CD4-positive, alpha-beta T cell treated with Interleukin-6 for 4 hours (primary cell): Measurements from ENCODE around the gene ETFA.

Source experiments
- DNase-seq: peaks from one replicate; pipeline ENCODE4 v3.0.0-alpha.2; 2020; ENCODE audit warnings: mixed read lengths

ETFA gene

GRCh38 chr15:76209523-76209922 lies 101.7 kb downstream of the ETFA start:
- DNase-seq: no peak

DNA sequence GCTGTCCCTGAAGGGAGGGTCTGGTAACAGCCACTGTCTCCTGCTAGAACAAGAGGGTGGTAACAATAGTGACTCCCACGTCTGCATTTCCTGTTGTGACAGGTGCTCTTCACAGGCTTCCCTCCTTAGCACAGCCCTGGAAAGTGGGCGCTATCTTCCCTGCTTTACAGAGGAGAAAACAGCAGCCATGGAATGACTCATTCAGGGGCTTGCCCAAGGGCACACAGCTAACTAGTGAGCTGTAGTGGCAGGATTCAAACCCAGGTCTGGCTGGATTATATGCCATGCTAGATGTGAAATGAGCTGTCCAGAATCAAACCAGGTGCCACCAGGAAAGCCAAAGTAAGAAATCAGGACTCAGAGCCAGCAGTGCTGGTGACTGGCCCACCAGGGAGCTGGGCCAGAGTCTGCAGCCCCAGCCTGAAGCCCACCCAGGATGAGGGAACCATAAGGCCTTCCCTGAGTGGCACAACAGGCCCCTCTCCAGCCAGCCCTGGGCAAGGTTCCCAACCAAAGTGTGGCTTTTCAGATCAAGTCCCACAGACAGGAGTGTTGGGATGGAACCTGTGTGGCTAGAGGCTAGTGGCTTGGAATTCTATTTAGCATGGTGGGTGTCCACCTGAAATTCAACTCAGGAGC lies 102.4 kb downstream of the ETFA start:
- DNase-seq: no peak

GRCh38 chr15:76208084-76208785 lies 103.0 kb downstream of the ETFA start:
- DNase-seq: no peak

- DNase-seq: no peak
Observed at GRCh38 chr15:76206325-76206976, 104.8 kb downstream of the ETFA start.

DNA sequence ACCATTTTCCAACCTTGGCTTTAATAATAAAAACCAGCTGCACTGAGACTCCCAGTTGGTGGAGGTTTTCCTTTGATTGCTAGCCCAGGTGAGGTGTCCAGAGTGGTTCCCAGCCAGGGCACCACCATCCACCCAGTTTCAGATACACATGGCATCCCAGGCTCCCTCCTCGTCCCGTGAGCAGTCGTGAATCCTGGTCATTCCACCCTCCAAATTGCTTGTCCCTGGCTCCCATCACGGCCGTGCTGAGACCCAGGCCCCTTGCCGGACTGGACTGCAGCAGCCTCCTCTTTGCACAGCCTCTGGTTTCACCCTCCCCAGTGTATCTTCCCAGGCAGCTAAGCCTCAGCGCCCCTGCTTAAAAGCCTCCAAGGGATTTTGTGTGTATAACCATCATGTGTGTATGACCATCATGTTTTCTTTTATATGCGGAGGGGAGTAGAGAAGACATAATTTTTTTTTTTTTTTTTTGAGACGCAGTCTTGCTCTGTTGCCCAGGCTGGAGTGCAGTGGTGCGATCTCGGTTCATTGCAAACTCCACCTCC lies 106.3 kb downstream of the ETFA start:
- no peak for DNase-seq

- no peak for DNase-seq
Observed at GRCh38 chr15:76204109-76204845, 107.0 kb downstream of the ETFA start.

DNA sequence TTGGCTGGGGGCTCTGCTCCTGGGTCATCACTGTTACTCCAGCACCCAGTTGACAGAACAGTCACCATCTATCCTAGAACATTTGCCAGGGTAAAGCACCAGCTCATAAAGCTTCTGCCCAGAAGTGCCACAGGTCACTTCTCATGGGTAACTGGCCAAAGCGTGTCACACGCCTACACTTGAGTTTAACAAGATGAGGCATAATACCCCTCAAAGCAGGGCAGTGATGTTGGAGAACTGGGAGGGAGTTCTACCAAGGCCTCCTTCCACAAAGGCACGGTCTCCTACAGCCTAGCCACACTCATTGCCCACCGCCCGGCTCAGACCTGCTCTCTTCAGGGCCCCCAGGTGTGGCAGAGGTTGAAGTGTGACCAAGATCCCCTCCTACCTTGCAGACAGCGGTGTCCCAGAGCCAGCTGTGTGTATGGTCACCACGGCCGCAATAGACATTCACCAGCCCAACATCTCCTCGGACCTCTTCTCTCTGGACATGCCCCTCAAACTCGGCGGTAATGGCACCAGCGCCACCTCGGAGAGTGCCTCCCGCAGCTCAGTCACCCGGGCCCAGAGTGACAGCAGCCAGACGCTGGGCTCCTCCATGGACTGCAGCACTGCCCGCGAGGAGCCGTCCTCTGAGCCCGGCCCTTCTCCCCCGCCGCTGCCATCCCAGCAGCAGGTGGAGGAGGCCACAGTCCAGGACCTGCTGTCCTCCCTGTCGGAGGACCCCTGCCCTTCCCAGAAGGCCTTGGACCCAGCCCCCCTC lies 107.7 kb downstream of the ETFA start:
- DNase-seq: no peak

- no peak for DNase-seq
Observed at GRCh38 chr15:76201536-76202255, 109.6 kb downstream of the ETFA start.

DNA sequence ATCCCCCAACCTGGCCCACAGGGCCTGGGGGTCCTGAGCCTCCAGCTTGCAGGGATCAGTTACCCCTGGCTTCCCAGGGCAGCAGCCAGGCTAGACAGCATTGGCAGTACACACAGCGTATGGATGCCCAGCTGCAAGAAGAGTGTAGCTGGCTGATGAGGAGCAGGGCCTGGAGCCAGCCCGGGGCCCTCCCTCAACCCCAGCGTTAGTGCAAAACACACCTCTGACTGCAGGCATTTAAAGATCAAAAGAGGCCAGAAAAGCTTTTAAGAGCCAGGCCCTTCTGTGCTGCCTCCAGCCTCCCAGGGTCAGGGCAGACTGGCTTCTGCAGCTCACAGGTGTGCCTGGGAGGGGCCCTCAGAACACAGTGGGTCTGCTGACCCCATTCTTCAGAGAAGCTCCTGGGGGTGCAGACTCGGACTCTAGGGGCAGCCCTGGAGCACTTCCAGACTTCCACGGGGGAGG lies 110.6 kb downstream of the ETFA start:
- no peak for DNase-seq

GRCh38 chr15:76200083-76200465 lies 111.2 kb downstream of the ETFA start:
- no peak for DNase-seq

- DNase-seq: no peak
Observed at GRCh38 chr15:76199106-76200082, 111.9 kb downstream of the ETFA start.

DNA sequence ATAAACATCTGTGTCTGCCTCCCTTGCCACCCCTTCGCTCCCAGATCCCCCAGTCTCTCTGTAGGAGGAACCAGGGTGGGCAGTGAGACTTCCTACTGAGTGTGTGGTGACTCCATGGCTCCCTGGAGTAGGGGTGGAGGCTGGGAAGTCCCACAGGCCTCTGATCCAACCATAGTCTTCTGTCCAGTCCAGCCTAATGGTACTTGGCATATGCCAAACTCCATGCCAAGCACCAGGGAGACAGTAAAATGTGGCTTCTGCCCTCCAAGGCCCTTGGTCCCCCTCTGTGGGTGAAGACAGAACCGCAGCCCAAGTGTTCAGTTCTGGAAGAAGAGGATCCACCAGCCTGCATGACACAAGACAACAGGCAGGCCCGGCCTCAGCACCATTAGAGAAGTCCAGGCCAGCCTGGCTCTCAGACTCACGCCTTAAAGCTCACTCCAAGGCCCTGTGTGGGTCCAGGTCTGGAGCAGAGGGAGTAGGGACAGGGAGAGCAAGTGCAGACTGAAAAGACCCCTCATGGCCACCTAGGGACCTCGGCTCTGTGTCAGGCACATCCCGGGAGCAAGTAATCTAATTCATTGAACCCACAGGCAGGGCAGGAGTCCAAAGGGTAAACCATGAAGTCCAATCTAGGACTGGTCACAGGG lies 112.7 kb downstream of the ETFA start:
- DNase-seq: no peak

- no peak for DNase-seq
Observed at GRCh38 chr15:76197703-76198455, 113.4 kb downstream of the ETFA start.

DNA sequence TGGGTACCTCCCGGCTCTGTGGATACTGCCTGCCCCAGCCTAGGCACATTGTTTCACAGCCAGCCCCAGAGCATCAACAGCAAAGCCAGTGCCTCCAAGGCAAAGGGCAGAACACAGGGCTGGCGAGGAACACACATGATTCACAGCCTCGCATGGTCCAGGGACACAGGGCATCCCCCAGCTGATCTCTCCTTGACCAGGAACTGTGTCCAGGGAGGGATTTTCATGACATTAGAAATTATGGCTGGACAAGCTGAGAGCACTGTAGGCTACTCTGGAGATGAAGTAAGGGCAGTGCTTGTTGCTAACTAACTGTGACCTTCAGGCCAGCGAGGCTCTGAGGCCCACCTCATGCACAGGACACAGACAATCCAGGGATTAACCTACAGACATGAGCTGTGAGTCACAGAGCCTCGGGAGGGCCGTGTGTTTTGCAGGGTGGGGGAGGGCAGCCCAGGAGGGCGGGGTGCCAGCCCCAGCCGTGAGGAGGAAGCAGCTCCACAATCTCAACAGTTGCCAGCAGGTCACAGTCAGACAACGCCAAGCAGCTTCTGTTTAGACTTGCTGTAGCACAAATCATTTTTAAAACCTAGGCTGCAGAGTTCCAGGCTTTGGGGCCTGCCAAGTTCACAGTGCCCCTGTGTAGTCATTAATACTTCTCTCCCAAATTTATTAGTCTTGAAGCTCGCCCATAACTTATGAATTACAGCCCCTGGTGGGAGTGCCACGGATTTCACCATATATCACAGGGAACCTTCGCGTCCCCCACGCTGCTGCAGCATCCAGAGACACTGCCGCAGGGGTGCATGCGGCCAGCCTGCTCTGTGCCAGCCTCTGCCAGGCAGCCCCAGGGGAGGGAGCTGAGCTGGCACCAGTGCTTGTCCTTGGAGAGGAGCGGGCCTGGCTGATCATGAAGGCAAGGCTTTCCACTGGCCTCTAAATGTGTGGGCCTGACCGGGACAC lies 114.7 kb downstream of the ETFA start:
- DNase-seq: no peak

GRCh38 chr15:76195506-76196268 lies 115.6 kb downstream of the ETFA start:
- no peak for DNase-seq

GRCh38 chr15:76193934-76194333 lies 117.3 kb downstream of the ETFA start:
- DNase-seq: no peak

GRCh38 chr15:76192715-76193114 lies 118.6 kb downstream of the ETFA start:
- DNase-seq: no peak
